GM23248 (cell line): ENCODE data around the gene ANKS1B. TPM values are rescaled to one million over a fixed set of nuclear protein-coding genes. Genes with fewer than 3 reads are reported as not detected.

Experiments used
- DNase-seq: peaks from one replicate; pipeline ENCODE4 v3.0.0-alpha.2; 2015
- H2AFZ ChIP-seq: fragments of 200-600 bp; sonication (generic); 2 replicates; pipeline ENCODE4 v1.6.1; 2016; ENCODE audit warnings: antibody characterized with exemption
- H3F3A ChIP-seq: fragments of 200-600 bp; sonication (generic); 2 replicates; pipeline ENCODE4 v1.6.1; 2016; ENCODE audit warnings: mild to moderate bottlenecking, antibody characterized with exemption, mixed run types; ENCODE audit not compliant: insufficient read depth
- H3K27ac ChIP-seq: fragments of 200-600 bp; sonication (generic); 2 replicates; pipeline ENCODE4 v1.5.1; 2016; ENCODE audit warnings: mild to moderate bottlenecking
- H3K27me3 ChIP-seq: fragments of 200-600 bp; sonication (generic); replicated peaks from 2 replicates; pipeline ENCODE4 v1.6.1; 2016; ENCODE audit warnings: mild to moderate bottlenecking; ENCODE audit not compliant: insufficient read depth
- H3K36me3 ChIP-seq: fragments of 200-600 bp; sonication (generic); 2 replicates; pipeline ENCODE4 v1.6.1; 2016; ENCODE audit warnings: low read depth, mild to moderate bottlenecking
- H3K4me1 ChIP-seq: fragments of 200-600 bp; sonication (generic); 2 replicates; pipeline ENCODE4 v1.6.1; 2016; ENCODE audit warnings: mild to moderate bottlenecking; ENCODE audit not compliant: insufficient read depth
- H3K4me2 ChIP-seq: fragments of 200-600 bp; sonication (generic); one replicate; pipeline ENCODE4 v1.6.1; 2016; ENCODE audit warnings: mild to moderate bottlenecking; ENCODE audit not compliant: unreplicated experiment
- H3K4me3 ChIP-seq: fragments of 200-600 bp; sonication (generic); 2 replicates; pipeline ENCODE4 v1.5.1; 2016; ENCODE audit warnings: mild to moderate bottlenecking
- H3K79me2 ChIP-seq: fragments of 200-600 bp; sonication (generic); 2 replicates; pipeline ENCODE4 v1.6.1; 2016; ENCODE audit warnings: mild to moderate bottlenecking; ENCODE audit not compliant: insufficient read depth
- H3K9ac ChIP-seq: fragments of 200-600 bp; sonication (generic); 2 replicates; pipeline ENCODE4 v1.6.1; 2016; ENCODE audit warnings: mild to moderate bottlenecking
- H3K9me2 ChIP-seq: fragments of 200-600 bp; sonication (generic); 2 replicates; pipeline ENCODE4 v1.6.1; 2016; ENCODE audit warnings: mixed run types, mild to moderate bottlenecking, moderate library complexity; ENCODE audit not compliant: insufficient read depth
- H3K9me3 ChIP-seq: fragments of 200-600 bp; sonication (generic); one replicate; pipeline ENCODE4 v1.6.1; 2017; ENCODE audit warnings: low read depth
- H4K20me1 ChIP-seq: fragments of 200-600 bp; sonication (generic); 2 replicates; pipeline ENCODE4 v1.6.0; 2016; ENCODE audit not compliant: insufficient read depth
- EZH2 ChIP-seq: fragments of 200-600 bp; sonication (generic); IDR thresholded peaks from 2 replicates; pipeline ENCODE4 v1.6.1; 2018; ENCODE audit warnings: antibody characterized with exemption, mild to moderate bottlenecking; ENCODE audit not compliant: insufficient read depth, poor library complexity, severe bottlenecking
- EZH2phosphoT487 ChIP-seq: fragments of 200-600 bp; sonication (generic); IDR thresholded peaks from 2 replicates; pipeline ENCODE4 v1.6.1; 2018; ENCODE audit warnings: antibody characterized with exemption, moderate library complexity, mild to moderate bottlenecking, low read depth; ENCODE audit not compliant: insufficient read depth
- WGBS, 2 experiments: methylation state at CpG; one replicate each; pipeline ENCODE4 v1.1.6; 2015 to 2017; ENCODE audit warnings: low lambda C conversion rate in 2 of 2, low coverage in 1 of 2; ENCODE audit errors: missing lambda C conversion rate in 2 of 2; 5-methylcytosine and 5-hydroxymethylcytosine counted together
- in situ Hi-C: fragments of 300-500 bp; cut with MboI; formaldehyde crosslinking; loops from 2 replicates; pipeline ENCODE4 v1.15.0; 2020
- polyA plus RNA-seq: library from polyadenylated mRNA; unstranded; fragments of >200 nt; fragmentation: Nextera tagmentation; extraction: Ambion mirVana; gene quantifications from 2 replicates; pipeline ENCODE4 v1.2.1, GENCODE V29; 2016
- total RNA-seq: library from RNA; depleted of rRNA; stranded (reverse); fragments of >200 nt; shearing (Covaris generic); gene quantifications from 2 replicates; pipeline ENCODE4 v1.2.3, GENCODE V29; 2014

Gene ANKS1B
- total and polyA plus RNA-seq, 2 experiments from 2014 or later: not detected

- Histone ChIP-seq H3K36me3 (no peaks in the 10 kb centered on the region), H3K27me3 (no peaks in the 10 kb centered on the region), H3K4me3 (no peak overlapping the region), H2AFZ (no peak overlapping the region), H3K4me1 (peaks cover under 1% of the 10 kb centered on the region; the same call in 1 of the 2 replicates), H3K79me2 (no peaks in the 10 kb centered on the region), H3K9me3 (no peaks in the 10 kb centered on the region), H3K9ac (no peak overlapping the region), H3K9me2 (no peaks in the 10 kb centered on the region), H3K4me2 (no peak overlapping the region), H4K20me1 (no peaks in the 10 kb centered on the region), H3F3A (no peaks in the 10 kb centered on the region), H3K27ac (no peak overlapping the region)
- 82 to 84% methylated on average over 5 of the region's 5 CpGs for WGBS, 2 experiments
- in situ Hi-C loops: no loop called here
- DNase-seq: no peak
- TF ChIP-seq EZH2phosphoT487: no peak
- no peak for TF ChIP-seq EZH2
Observed at GRCh38 chr12:99920353-99920960, 64.3 kb downstream of the ANKS1B start.

- Histone ChIP-seq H3K9me3 (no peaks in the 10 kb centered on the region), H3K4me3 (no peak overlapping the region), H3K9ac (no peak overlapping the region), H2AFZ (no peak overlapping the region), H3K36me3 (no peaks in the 10 kb centered on the region), H3K4me2 (no peak overlapping the region), H3K4me1 (peaks cover 5% of the 10 kb centered on the region; the same call in 1 of the 2 replicates), H3K27me3 (no peaks in the 10 kb centered on the region), H3K9me2 (no peaks in the 10 kb centered on the region), H3K27ac (no peak overlapping the region), H3F3A (no peaks in the 10 kb centered on the region), H4K20me1 (no peaks in the 10 kb centered on the region), H3K79me2 (no peaks in the 10 kb centered on the region)
- no peak for TF ChIP-seq EZH2
- no peak for TF ChIP-seq EZH2phosphoT487
- peak; percentile 2 for DNase-seq
- in situ Hi-C loops: no loop called here
- WGBS, 2 experiments: 61 to 67% methylated on average over 5 of the region's 5 CpGs
Observed at GRCh38 chr12:99917711-99918402, 66.9 kb downstream of the ANKS1B start.

GRCh38 chr12:99916555-99916954 lies 68.2 kb downstream of the ANKS1B start:
- Histone ChIP-seq H3K27ac (no peak overlapping the region), H3K4me2 (no peak overlapping the region)
- peak; percentile 15 for DNase-seq

GRCh38 chr12:99915251-99916082 lies 69.3 kb downstream of the ANKS1B start:
- H3K27me3 ChIP-seq: no peaks in the 10 kb centered on the region
- H4K20me1 ChIP-seq: no peaks in the 10 kb centered on the region
- no peak overlapping the region for H3K27ac ChIP-seq
- no peak overlapping the region for H3K9ac ChIP-seq
- WGBS, 2 experiments: 71 to 76% methylated on average over 6 of the region's 6 CpGs
- H3F3A ChIP-seq: peaks cover 15% of the 10 kb centered on the region; the same call in 1 of the 2 replicates
- H3K4me2 ChIP-seq: no peak overlapping the region
- peaks cover 20% of the 10 kb centered on the region for H3K4me1 ChIP-seq
- H3K4me3 ChIP-seq: no peak overlapping the region
- TF ChIP-seq EZH2: no peak
- no peak for TF ChIP-seq EZH2phosphoT487
- peak; percentile 50 for DNase-seq
- no peaks in the 10 kb centered on the region for H3K79me2 ChIP-seq
- no peaks in the 10 kb centered on the region for H3K9me3 ChIP-seq
- no peaks in the 10 kb centered on the region for H3K9me2 ChIP-seq
- in situ Hi-C loops: no loop called here
- no peak overlapping the region for H2AFZ ChIP-seq
- no peaks in the 10 kb centered on the region for H3K36me3 ChIP-seq

More at GRCh38 chr12:99916555-99916954, 68.2 kb downstream of the ANKS1B start:
- H3K9ac ChIP-seq: no peak overlapping the region
- WGBS, 2 experiments: 14 to 22% methylated on average over 3 of the region's 3 CpGs
- 0 out of 2 replicates have a peak, but pooled peaks cover 6% of the 10 kb centered on the region for H3F3A ChIP-seq
- H4K20me1 ChIP-seq: no peaks in the 10 kb centered on the region
- no peaks in the 10 kb centered on the region for H3K27me3 ChIP-seq
- peaks cover 11% of the 10 kb centered on the region for H3K4me1 ChIP-seq
- no peaks in the 10 kb centered on the region for H3K36me3 ChIP-seq
- H3K79me2 ChIP-seq: no peaks in the 10 kb centered on the region
- no peaks in the 10 kb centered on the region for H3K9me2 ChIP-seq
- no peak for TF ChIP-seq EZH2phosphoT487
- no peak for TF ChIP-seq EZH2
- H2AFZ ChIP-seq: no peak overlapping the region
- H3K9me3 ChIP-seq: no peaks in the 10 kb centered on the region
- in situ Hi-C loops: no loop called here
- H3K4me3 ChIP-seq: no peak overlapping the region
